Subcutaneous adipose tissue (tissue), 4 donors: ENCODE measurements around the gene UMPS. TPM values are rescaled to one million over a fixed set of nuclear protein-coding genes. Genes with fewer than 3 reads are reported as not detected.

Experiments used
- CTCF ChIP-seq: fragments of 450-650 bp; IDR thresholded peaks from one replicate; pipeline ENCODE4 v1.5.1; 2016; ENCODE audit warnings: low read depth, mild to moderate bottlenecking, control low read depth, antibody characterized with exemption, moderate library complexity
- total RNA-seq, 4 donors: library from RNA; depleted of rRNA; stranded (reverse); fragments of >200 nt; gene quantifications; one replicate each; pipeline ENCODE4 v1.1.0, GENCODE V29; 2016

UMPS gene
- total RNA-seq, 4 donors from 2014 or later, result 17.0 to 244 (median 20.7) TPM

- no peak for TF ChIP-seq CTCF
Observed at GRCh38 chr3:124772081-124772831, 42.0 kb downstream of the UMPS start.

- no peak for TF ChIP-seq CTCF
Observed at GRCh38 chr3:124773351-124774326, 43.4 kb downstream of the UMPS start.

- TF ChIP-seq CTCF, result no peak
Observed at GRCh38 chr3:124774327-124774718, 44.1 kb downstream of the UMPS start.

GRCh38 chr3:124774841-124775402, 44.7 kb downstream of the UMPS start:
- no peak for TF ChIP-seq CTCF

- no peak for TF ChIP-seq CTCF
Observed at GRCh38 chr3:124775877-124776276, 45.6 kb downstream of the UMPS start.

- no peak for TF ChIP-seq CTCF
Observed at GRCh38 chr3:124776856-124777255, 46.6 kb downstream of the UMPS start.
